HEK293 (cell line): ENCODE measurements around the gene GAREM1.

Experiments used
- CTCF ChIA-PET: fragments of 350-600 bp; formaldehyde crosslinking; extraction: SDS; loops from one replicate; lab custom pipeline; 2021; ENCODE audit warnings: antibody characterized with exemption; lab: Yijun Ruan, JAX
- POLR2A ChIA-PET: fragments of 300-600 bp; formaldehyde crosslinking; extraction: SDS; loops from one replicate; lab custom pipeline; 2020; ENCODE audit warnings: antibody characterized with exemption, inconsistent platforms; lab: Yijun Ruan, JAX
- H3K27ac ChIP-seq: fragments of 200-500 bp; sonication (Bioruptor generic); 2 replicates; pipeline ENCODE4 v1.5.1; 2014; ENCODE audit warnings: low read depth, low read length, control low read depth, inconsistent platforms; ENCODE audit errors: extremely low read depth
- H3K36me3 ChIP-seq, 2 experiments: fragments of 200-500 bp in 1 of 2; sonication (Bioruptor generic) in 1 of 2; 1 replicate in 1 of 2; 2 replicates in 1 of 2; pipeline ENCODE4 v1.5.1; 2014 to 2017; ENCODE audit warnings: inconsistent platforms in 2 of 2, low read length in 2 of 2; ENCODE audit not compliant: control insufficient read depth in 2 of 2, insufficient read depth in 1 of 2
- H3K4me1 ChIP-seq: fragments of 200-500 bp; sonication (Bioruptor generic); 2 replicates; pipeline ENCODE4 v1.5.1; 2014; ENCODE audit warnings: mild to moderate bottlenecking, low read length, inconsistent platforms; ENCODE audit not compliant: control insufficient read depth, insufficient read depth
- H3K4me3 ChIP-seq: 2 replicates; pipeline ENCODE4 v1.5.1; 2011; ENCODE audit warnings: low read depth, mild to moderate bottlenecking, control low read depth, low read length, moderate library complexity
- H3K9me3 ChIP-seq: fragments of 200-500 bp; sonication (Bioruptor generic); 2 replicates; pipeline ENCODE4 v1.5.1; 2014; ENCODE audit warnings: low read depth, low read length, inconsistent platforms; ENCODE audit not compliant: control insufficient read depth, insufficient read depth
- GFI1B ChIP-seq: fragments of 450-650 bp; formaldehyde crosslinking; IDR thresholded peaks from 2 replicates; pipeline ENCODE4 v1.5.1; 2016; ENCODE audit warnings: missing biosample characterization, missing genetic modification characterization
- KLF1 ChIP-seq: fragments of 450-650 bp; formaldehyde crosslinking; IDR thresholded peaks from 2 replicates; pipeline ENCODE4 v1.5.1; 2016; ENCODE audit warnings: missing biosample characterization, missing genetic modification characterization
- PRDM2 ChIP-seq: fragments of 450-650 bp; formaldehyde crosslinking; IDR thresholded peaks from 2 replicates; pipeline ENCODE4 v1.5.1; 2016; ENCODE audit warnings: missing biosample characterization, missing genetic modification characterization, borderline replicate concordance
- TRIM28 ChIP-seq: IDR thresholded peaks from 2 replicates; pipeline ENCODE4 v1.6.1; 2011; ENCODE audit warnings: low read length, control low read depth, borderline replicate concordance
- ZFP69B ChIP-seq: fragments of 450-650 bp; formaldehyde crosslinking; IDR thresholded peaks from 2 replicates; pipeline ENCODE4 v1.5.1; 2016; ENCODE audit warnings: missing biosample characterization, missing genetic modification characterization
- ZNF138 ChIP-seq: fragments of 450-650 bp; formaldehyde crosslinking; IDR thresholded peaks from 2 replicates; pipeline ENCODE4 v1.5.1; 2016; ENCODE audit warnings: missing biosample characterization, missing genetic modification characterization, borderline replicate concordance
- ZNF157 ChIP-seq: fragments of 450-650 bp; formaldehyde crosslinking; IDR thresholded peaks from 2 replicates; pipeline ENCODE4 v1.5.1; 2016; ENCODE audit warnings: missing biosample characterization, missing genetic modification characterization
- ZNF19 ChIP-seq: fragments of 450-650 bp; formaldehyde crosslinking; IDR thresholded peaks from 2 replicates; pipeline ENCODE4; 2016; ENCODE audit warnings: missing biosample characterization, missing genetic modification characterization, low read depth
- ZNF2 ChIP-seq: fragments of 450-650 bp; formaldehyde crosslinking; IDR thresholded peaks from 2 replicates; pipeline ENCODE4 v1.5.1; 2016; ENCODE audit warnings: missing biosample characterization, missing genetic modification characterization
- ZNF354C ChIP-seq: fragments of 450-650 bp; formaldehyde crosslinking; IDR thresholded peaks from 2 replicates; pipeline ENCODE4 v1.5.1; 2016; ENCODE audit warnings: missing biosample characterization, missing genetic modification characterization, low read depth, borderline replicate concordance
- ZNF37A ChIP-seq: fragments of 450-650 bp; IDR thresholded peaks from 2 replicates; pipeline ENCODE4 v1.5.1; 2018; ENCODE audit warnings: missing biosample characterization, missing genetic modification characterization
- ZNF416 ChIP-seq: fragments of 450-650 bp; formaldehyde crosslinking; IDR thresholded peaks from 2 replicates; pipeline ENCODE4 v1.5.1; 2016; ENCODE audit warnings: missing biosample characterization, missing genetic modification characterization
- ZNF510 ChIP-seq: fragments of 450-650 bp; formaldehyde crosslinking; IDR thresholded peaks from 2 replicates; pipeline ENCODE4 v1.5.1; 2018; ENCODE audit warnings: mild to moderate bottlenecking, missing genetic modification characterization, missing biosample characterization; ENCODE audit not compliant: insufficient replicate concordance
- ZNF621 ChIP-seq: fragments of 450-650 bp; formaldehyde crosslinking; IDR thresholded peaks from 2 replicates; pipeline ENCODE4 v1.5.1; 2017; ENCODE audit warnings: missing biosample characterization, missing genetic modification characterization
- ZNF639 ChIP-seq: fragments of 450-650 bp; formaldehyde crosslinking; IDR thresholded peaks from 2 replicates; pipeline ENCODE4 v1.5.1; 2016; ENCODE audit warnings: missing biosample characterization, missing genetic modification characterization
- ZNF664 ChIP-seq: fragments of 450-650 bp; formaldehyde crosslinking; IDR thresholded peaks from 2 replicates; pipeline ENCODE4 v1.5.1; 2016; ENCODE audit warnings: missing biosample characterization, missing genetic modification characterization

The GAREM1 gene

GRCh38 chr18:32267463-32267862 lies 203.2 kb downstream of the GAREM1 start (continued):
- TF ChIP-seq ZNF354C (tag by site-specific recombination), result no peak
- no peak for TF ChIP-seq ZNF621
- TF ChIP-seq ZNF510, result no peak
- no peak for TF ChIP-seq ZNF157 (tag by site-specific recombination)

- peaks cover 0 to 18% of the 10 kb centered on the region in 2 experiments; a peak in 1 of 3 replicates for H3K36me3 ChIP-seq
- H3K4me1 ChIP-seq, result no peaks in the 10 kb centered on the region
- no peak overlapping the region for H3K4me3 ChIP-seq
- POLR2A ChIA-PET, result no interaction called here
- CTCF ChIA-PET, result no interaction called here
- H3K27ac ChIP-seq, result no peak overlapping the region
- no peaks in the 10 kb centered on the region for H3K9me3 ChIP-seq
- no peak for TF ChIP-seq KLF1 (tag by site-specific recombination)
- TF ChIP-seq ZNF639 (tag by site-specific recombination), result no peak
- TF ChIP-seq TRIM28, result no peak; the same call in 1 of the 2 replicates
- no peak for TF ChIP-seq ZNF2 (tag by site-specific recombination)
- no peak for TF ChIP-seq ZNF37A (tag by site-specific recombination)
- TF ChIP-seq ZNF416 (tag by site-specific recombination), result no peak
- no peak for TF ChIP-seq ZNF138 (tag by site-specific recombination)
- no peak for TF ChIP-seq ZNF19 (tag by site-specific recombination)
- no peak for TF ChIP-seq ZFP69B (tag by site-specific recombination)
- TF ChIP-seq, all 188 proteins: peak for 0
Measured at GRCh38 chr18:32264401-32264800, 206.3 kb downstream of the GAREM1 start.

GRCh38 chr18:32262092-32262491 lies 208.6 kb downstream of the GAREM1 start:
- H3K4me1 ChIP-seq, result no peaks in the 10 kb centered on the region
- TF ChIP-seq ZNF664 (tag by site-specific recombination) (no peak), GFI1B (tag by site-specific recombination) (no peak), PRDM2 (tag by site-specific recombination) (no peak)
- no peaks in the 10 kb centered on the region for H3K9me3 ChIP-seq
- ChIA-PET CTCF (interaction anchor here (1.0 to 1.7 kb wide), 5 partner anchors 10 to 290 kb away, joined by 3 to 9 read pairs (median 8); no protein-coding TSS in a partner anchor), POLR2A (no interaction called here)
- no peak overlapping the region for H3K27ac ChIP-seq
- no peak overlapping the region for H3K4me3 ChIP-seq
- H3K36me3 ChIP-seq, result no peaks in the 10 kb centered on the region
